Type B pancreatic cell (in vitro differentiated cells): Measurements from ENCODE around the gene WDR89. TPM values are rescaled to one million over a fixed set of nuclear protein-coding genes. Genes with fewer than 3 reads are reported as not detected.

Experiments
- DNase-seq: peaks from one replicate; pipeline ENCODE4 v3.0.0; 2021; ENCODE audit warnings: mixed read lengths; ENCODE audit not compliant: unreplicated experiment; ENCODE audit errors: extremely low spot score
- H3K27ac Mint-ChIP-seq: 2 replicates; pipeline ENCODE4 v1.8.0; 2021; ENCODE audit warnings: mild to moderate bottlenecking, mixed read lengths
- H3K27me3 Mint-ChIP-seq: 2 replicates; pipeline ENCODE4 v1.8.0; 2021; ENCODE audit warnings: mixed read lengths
- H3K36me3 Mint-ChIP-seq: 2 replicates; pipeline ENCODE4 v1.8.0; 2021; ENCODE audit warnings: mixed read lengths
- H3K4me1 Mint-ChIP-seq: one replicate; pipeline ENCODE4 v1.8.0; 2021; ENCODE audit warnings: mixed read lengths; ENCODE audit not compliant: unreplicated experiment
- H3K4me3 Mint-ChIP-seq: 2 replicates; pipeline ENCODE4 v1.8.0; 2021; ENCODE audit warnings: mild to moderate bottlenecking, mixed read lengths
- H3K9me3 Mint-ChIP-seq: 2 replicates; pipeline ENCODE4 v1.8.0; 2021; ENCODE audit warnings: mixed read lengths
- total RNA-seq: library from RNA; stranded (reverse); gene quantifications from 2 replicates; pipeline ENCODE4 v1.2.1, GENCODE V29; 2021; ENCODE audit warnings: low replicate concordance
- TF ChIP-seq, protein P1 (sequence below): fragments of 200-600 bp; sonication (generic); conservative IDR thresholded peaks from 2 replicates; pipeline ENCODE4 v1.5.0; 2021; ENCODE audit warnings: antibody characterized with exemption, mild to moderate bottlenecking

WDR89 gene
- total RNA-seq, 1 donor from 2014 or later: 17.1 TPM

DNA sequence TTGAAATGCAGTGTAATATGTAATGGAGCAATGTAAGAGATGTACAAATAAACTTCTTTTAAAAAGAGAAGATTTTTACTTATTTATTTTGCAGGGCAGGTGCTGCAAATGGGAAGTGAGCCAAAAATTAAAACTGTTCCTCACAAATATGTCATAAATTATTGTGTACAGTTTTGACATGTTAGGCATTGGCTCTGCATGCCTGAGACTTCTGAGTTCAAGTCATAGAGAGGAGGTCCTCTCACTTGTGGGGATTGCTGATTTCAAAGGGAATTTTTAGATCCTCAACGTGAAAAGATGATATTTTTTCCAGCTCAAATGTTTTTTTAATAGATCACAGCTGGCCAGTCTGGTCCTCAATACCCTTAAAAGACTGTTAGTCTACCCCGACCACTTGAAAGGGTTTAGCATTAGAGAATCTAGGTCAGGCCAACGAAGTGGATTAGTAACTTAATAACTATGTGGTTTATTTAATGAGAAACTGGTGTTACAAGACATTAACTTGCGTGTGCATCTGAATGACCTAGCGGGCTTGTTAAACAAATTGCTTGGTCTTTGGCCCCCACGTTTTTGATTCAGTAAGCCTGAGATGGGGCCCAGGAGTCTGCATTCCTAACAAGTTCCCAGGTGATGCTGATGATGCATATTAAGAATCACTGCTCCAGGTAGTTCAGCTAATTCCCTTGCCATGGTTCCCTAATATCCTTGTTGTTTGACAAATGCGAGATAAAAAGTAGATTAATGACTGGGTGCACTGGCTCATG lies 30.9 kb upstream of the WDR89 start:
- no peaks in the 10 kb centered on the region for H3K9me3 Mint-ChIP-seq
- no peak overlapping the region for H3K27ac Mint-ChIP-seq
- H3K27me3 Mint-ChIP-seq: no peaks in the 10 kb centered on the region
- H3K4me3 Mint-ChIP-seq: no peak overlapping the region
- peaks cover 5% of the 10 kb centered on the region for H3K36me3 Mint-ChIP-seq
- TF ChIP-seq, protein P1, sequence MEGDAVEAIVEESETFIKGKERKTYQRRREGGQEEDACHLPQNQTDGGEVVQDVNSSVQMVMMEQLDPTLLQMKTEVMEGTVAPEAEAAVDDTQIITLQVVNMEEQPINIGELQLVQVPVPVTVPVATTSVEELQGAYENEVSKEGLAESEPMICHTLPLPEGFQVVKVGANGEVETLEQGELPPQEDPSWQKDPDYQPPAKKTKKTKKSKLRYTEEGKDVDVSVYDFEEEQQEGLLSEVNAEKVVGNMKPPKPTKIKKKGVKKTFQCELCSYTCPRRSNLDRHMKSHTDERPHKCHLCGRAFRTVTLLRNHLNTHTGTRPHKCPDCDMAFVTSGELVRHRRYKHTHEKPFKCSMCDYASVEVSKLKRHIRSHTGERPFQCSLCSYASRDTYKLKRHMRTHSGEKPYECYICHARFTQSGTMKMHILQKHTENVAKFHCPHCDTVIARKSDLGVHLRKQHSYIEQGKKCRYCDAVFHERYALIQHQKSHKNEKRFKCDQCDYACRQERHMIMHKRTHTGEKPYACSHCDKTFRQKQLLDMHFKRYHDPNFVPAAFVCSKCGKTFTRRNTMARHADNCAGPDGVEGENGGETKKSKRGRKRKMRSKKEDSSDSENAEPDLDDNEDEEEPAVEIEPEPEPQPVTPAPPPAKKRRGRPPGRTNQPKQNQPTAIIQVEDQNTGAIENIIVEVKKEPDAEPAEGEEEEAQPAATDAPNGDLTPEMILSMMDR: no peak
- no peak for DNase-seq
- H3K4me1 Mint-ChIP-seq: peaks cover 12% of the 10 kb centered on the region

DNA sequence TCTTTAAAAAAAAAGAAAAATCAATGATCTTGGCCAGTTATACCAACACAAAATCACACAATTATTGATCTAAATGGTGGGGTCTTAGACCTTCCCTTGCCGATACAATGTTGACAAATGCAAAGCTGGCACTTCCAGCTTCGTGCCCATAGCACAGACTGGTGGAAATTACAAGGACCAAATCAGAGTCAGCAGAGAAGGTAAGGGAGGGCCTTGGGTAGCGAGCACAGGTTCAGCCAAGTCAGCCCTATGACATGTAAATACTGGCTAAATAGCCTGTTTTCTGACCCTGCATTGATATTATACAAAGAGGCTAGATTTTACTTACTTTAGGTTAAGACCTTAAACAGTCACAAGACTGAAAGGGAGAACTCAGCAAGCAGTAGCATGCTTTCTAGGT lies 30.3 kb upstream of the WDR89 start:
- H3K27ac Mint-ChIP-seq: no peak overlapping the region
- H3K9me3 Mint-ChIP-seq: no peaks in the 10 kb centered on the region
- TF ChIP-seq, protein P1: no peak
- no peaks in the 10 kb centered on the region for H3K27me3 Mint-ChIP-seq
- peaks cover 2% of the 10 kb centered on the region for H3K36me3 Mint-ChIP-seq
- H3K4me3 Mint-ChIP-seq: no peak overlapping the region
- peaks cover 12% of the 10 kb centered on the region for H3K4me1 Mint-ChIP-seq
- DNase-seq: no peak

DNA sequence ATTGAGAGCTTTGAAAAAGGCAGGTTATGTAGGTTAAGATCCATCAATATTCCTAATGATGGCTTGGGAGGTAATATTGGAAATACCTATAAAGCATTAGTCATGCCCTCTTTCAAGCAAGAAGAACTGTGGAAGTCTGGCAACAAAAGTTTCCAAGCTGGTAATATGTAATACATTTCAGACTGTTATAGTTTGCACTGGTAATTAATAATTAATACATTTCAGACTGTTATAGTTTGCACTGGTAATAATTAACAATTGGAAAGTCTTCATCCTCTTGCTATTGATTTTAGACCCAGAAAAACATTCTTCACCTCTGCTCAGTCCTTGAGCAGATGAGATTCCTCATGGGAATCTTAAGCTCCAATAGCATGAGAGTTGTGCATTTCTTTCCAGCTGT lies 29.0 kb upstream of the WDR89 start:
- Mint-ChIP-seq H3K9me3 (no peaks in the 10 kb centered on the region), H3K4me3 (no peak overlapping the region), H3K27ac (no peak overlapping the region), H3K27me3 (no peaks in the 10 kb centered on the region), H3K4me1 (peaks cover 12% of the 10 kb centered on the region), H3K36me3 (no peaks in the 10 kb centered on the region)
- TF ChIP-seq, protein P1: no peak
- DNase-seq: no peak

DNA sequence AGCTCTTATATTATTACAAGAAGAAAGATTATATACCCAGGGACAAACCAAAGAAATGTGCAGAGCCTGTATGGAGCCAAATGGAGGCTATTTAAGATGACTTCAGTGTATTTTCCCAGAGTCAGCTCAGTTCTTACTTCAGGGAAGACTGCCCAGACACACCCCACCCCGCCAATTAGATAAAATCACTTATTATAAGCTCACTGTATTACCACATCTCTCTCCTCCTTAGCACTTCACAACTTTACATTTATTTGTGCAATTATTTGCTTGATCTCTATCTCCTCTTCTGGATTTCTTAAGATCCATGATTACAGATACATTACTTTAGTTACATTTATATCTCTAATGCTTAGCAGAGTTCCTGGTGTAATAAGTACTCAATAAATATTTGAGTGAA lies 24.7 kb upstream of the WDR89 start:
- Mint-ChIP-seq H3K4me1 (no peaks in the 10 kb centered on the region), H3K4me3 (no peak overlapping the region), H3K9me3 (peaks cover 4% of the 10 kb centered on the region), H3K27me3 (no peaks in the 10 kb centered on the region), H3K36me3 (no peaks in the 10 kb centered on the region), H3K27ac (no peak overlapping the region)
- TF ChIP-seq, protein P1: no peak
- DNase-seq: no peak

DNA sequence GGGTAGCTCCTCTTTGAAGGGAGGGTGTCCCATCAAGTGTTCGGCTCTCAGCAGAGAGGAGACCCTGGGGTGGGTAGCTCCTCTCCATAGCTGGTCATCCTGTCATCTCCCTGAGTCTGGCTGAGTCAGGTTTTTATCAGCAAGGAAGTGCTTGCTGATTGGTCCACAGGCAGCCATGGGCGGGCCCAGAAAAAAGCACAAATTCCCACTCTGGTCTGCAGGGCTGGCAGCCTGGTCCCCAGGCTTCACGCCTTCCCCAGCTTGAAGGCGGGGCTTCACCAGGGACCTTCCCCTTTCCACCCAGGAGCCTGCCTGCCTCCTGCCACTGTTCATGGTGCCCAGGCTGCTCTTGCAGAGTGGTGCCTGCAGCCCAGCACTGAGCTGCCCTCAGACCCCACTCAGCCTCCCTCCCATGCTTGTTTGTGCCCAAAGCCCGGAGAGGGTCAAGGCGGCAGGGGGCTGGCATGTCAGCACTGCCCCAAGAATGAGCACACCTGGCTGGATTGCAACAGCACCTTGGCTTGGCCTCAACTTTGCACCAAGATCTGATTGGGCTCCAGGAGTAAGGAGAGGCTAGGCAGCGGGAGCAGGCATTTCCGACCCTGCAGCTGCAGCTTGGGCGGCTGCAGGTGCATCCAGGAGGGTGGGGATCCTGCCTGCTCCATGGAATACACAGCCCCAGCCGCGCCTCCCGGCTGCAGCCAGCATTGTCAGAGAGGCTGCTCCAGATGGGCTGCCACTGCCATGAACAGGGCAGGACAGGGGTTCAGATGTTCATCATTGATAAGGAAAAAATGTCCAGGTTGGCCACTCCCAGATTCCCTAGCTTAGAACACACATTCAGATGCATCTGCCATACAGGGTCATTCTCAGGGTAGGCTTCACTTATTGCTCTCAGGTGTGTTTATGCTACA lies 22.0 kb upstream of the WDR89 start:
- no peak for DNase-seq
- Mint-ChIP-seq H3K27me3 (no peaks in the 10 kb centered on the region), H3K4me3 (no peak overlapping the region), H3K4me1 (no peaks in the 10 kb centered on the region), H3K27ac (peak overlapping the region; percentile 72), H3K9me3 (peaks cover 4% of the 10 kb centered on the region), H3K36me3 (peaks cover 4% of the 10 kb centered on the region)
- TF ChIP-seq, protein P1: no peak
